Mesenchymal stem cell (in vitro differentiated cells and primary cell): ENCODE data around the gene SARS1.

Source experiments
- DNase-seq: peaks from one replicate; pipeline ENCODE4 v3.0.0-alpha.2; 2013
- H2AFZ ChIP-seq: one replicate; pipeline ENCODE4 v1.6.1; 2013; ENCODE audit warnings: low read depth, mild to moderate bottlenecking, control low read depth, inconsistent platforms, low read length, moderate library complexity
- H2AK5ac ChIP-seq: 2 replicates; pipeline ENCODE4 v1.6.1; 2013; ENCODE audit warnings: low read length, moderate library complexity, mild to moderate bottlenecking, inconsistent platforms; ENCODE audit not compliant: severe bottlenecking
- H2BK120ac ChIP-seq: one replicate; pipeline ENCODE4 v1.6.1; 2013; ENCODE audit warnings: low read depth, mild to moderate bottlenecking, inconsistent platforms, low read length, moderate library complexity
- H2BK12ac ChIP-seq, 2 experiments: one replicate each; pipeline ENCODE4 v1.6.1; 2013; ENCODE audit warnings: inconsistent platforms in 2 of 2, low read length in 2 of 2, mild to moderate bottlenecking in 2 of 2, moderate library complexity in 2 of 2, control low read depth in 1 of 2
- H2BK15ac ChIP-seq: one replicate; pipeline ENCODE4 v1.6.1; 2013; ENCODE audit warnings: mild to moderate bottlenecking, low read depth, inconsistent platforms; ENCODE audit not compliant: poor library complexity, severe bottlenecking
- H2BK5ac ChIP-seq: 2 replicates; pipeline ENCODE4 v1.6.1; 2013; ENCODE audit warnings: low read depth, mild to moderate bottlenecking, low read length, control low read depth, inconsistent platforms; ENCODE audit not compliant: poor library complexity, severe bottlenecking
- H3K14ac ChIP-seq, 2 experiments: one replicate each; pipeline ENCODE4 v1.6.1; 2013; ENCODE audit warnings: inconsistent platforms in 2 of 2, low read length in 2 of 2, control low read depth in 1 of 2, mild to moderate bottlenecking in 1 of 2, moderate library complexity in 1 of 2
- H3K18ac ChIP-seq, 2 experiments: one replicate each; pipeline ENCODE4 v1.6.1; 2013; ENCODE audit warnings: inconsistent platforms in 2 of 2, low read length in 2 of 2, control low read depth in 1 of 2, low read depth in 1 of 2, mild to moderate bottlenecking in 1 of 2
- H3K23ac ChIP-seq, 2 experiments: one replicate each; pipeline ENCODE4 v1.6.1; 2013; ENCODE audit warnings: inconsistent platforms in 2 of 2, low read length in 2 of 2, mild to moderate bottlenecking in 2 of 2, moderate library complexity in 2 of 2, control low read depth in 1 of 2
- H3K27ac ChIP-seq: 2 replicates; pipeline ENCODE4 v1.5.1; 2013; ENCODE audit warnings: mild to moderate bottlenecking, moderate library complexity, low read length, control low read depth, inconsistent platforms; ENCODE audit not compliant: poor library complexity, severe bottlenecking
- H3K27me3 ChIP-seq, 2 experiments: 2 replicates each; pipeline versions ENCODE4 v1.6.1 to v1.7.0; 2013; ENCODE audit warnings: low read length in 2 of 2, mild to moderate bottlenecking in 2 of 2, moderate library complexity in 2 of 2, control low read depth in 1 of 2, inconsistent platforms in 1 of 2; ENCODE audit not compliant: control insufficient read depth in 1 of 2, insufficient read depth in 1 of 2
- H3K36me3 ChIP-seq, 2 experiments: 2 replicates each; pipeline versions ENCODE4 v1.6.1 to v1.7.0; 2013; ENCODE audit warnings: low read length in 2 of 2, control low read depth in 1 of 2, inconsistent platforms in 1 of 2, low read depth in 1 of 2, mild to moderate bottlenecking in 1 of 2; ENCODE audit not compliant: insufficient read depth in 2 of 2, control insufficient read depth in 1 of 2
- H3K4ac ChIP-seq, 2 experiments: one replicate each; pipeline ENCODE4 v1.6.1; 2013; ENCODE audit warnings: inconsistent platforms in 2 of 2, low read length in 2 of 2, mild to moderate bottlenecking in 2 of 2, moderate library complexity in 2 of 2, control low read depth in 1 of 2, low read depth in 1 of 2
- H3K4me1 ChIP-seq: 2 replicates; pipeline ENCODE4 v1.6.1; 2013; ENCODE audit warnings: low read depth, low read length, control low read depth; ENCODE audit not compliant: control insufficient read depth, insufficient read depth
- H3K4me2 ChIP-seq: 2 replicates; pipeline ENCODE4 v1.6.1; 2013; ENCODE audit warnings: low read length, mild to moderate bottlenecking, inconsistent platforms; ENCODE audit not compliant: poor library complexity, severe bottlenecking
- H3K4me3 ChIP-seq, 2 experiments: 2 replicates each; pipeline versions ENCODE4 v1.5.1 to v1.7.0; 2013; ENCODE audit warnings: low read length in 2 of 2, mild to moderate bottlenecking in 2 of 2, control low read depth in 1 of 2, low read depth in 1 of 2; ENCODE audit not compliant: insufficient read depth in 1 of 2
- H3K79me1 ChIP-seq: replicated peaks from 2 replicates; pipeline ENCODE4 v1.6.1; 2013; ENCODE audit warnings: mild to moderate bottlenecking, control low read depth, low read length, inconsistent platforms; ENCODE audit not compliant: poor library complexity, severe bottlenecking
- H3K9ac ChIP-seq: 2 replicates; pipeline ENCODE4 v1.7.0; 2013; ENCODE audit warnings: mild to moderate bottlenecking, low read length, moderate library complexity
- H3K9me3 ChIP-seq: 2 replicates; pipeline ENCODE4 v1.7.0; 2013; ENCODE audit warnings: mild to moderate bottlenecking, low read length; ENCODE audit not compliant: control insufficient read depth
- H4K8ac ChIP-seq: one replicate; pipeline ENCODE4 v1.6.1; 2013; ENCODE audit warnings: inconsistent platforms, mild to moderate bottlenecking, low read length, moderate library complexity
- H4K91ac ChIP-seq: one replicate; pipeline ENCODE4 v1.6.1; 2013; ENCODE audit warnings: mild to moderate bottlenecking, low read length, inconsistent platforms
- WGBS: methylation state at CpG from one replicate; pipeline ENCODE4 v1.1.7; 2013; ENCODE audit warnings: mixed read lengths; 5-methylcytosine and 5-hydroxymethylcytosine counted together

Gene SARS1

DNA sequence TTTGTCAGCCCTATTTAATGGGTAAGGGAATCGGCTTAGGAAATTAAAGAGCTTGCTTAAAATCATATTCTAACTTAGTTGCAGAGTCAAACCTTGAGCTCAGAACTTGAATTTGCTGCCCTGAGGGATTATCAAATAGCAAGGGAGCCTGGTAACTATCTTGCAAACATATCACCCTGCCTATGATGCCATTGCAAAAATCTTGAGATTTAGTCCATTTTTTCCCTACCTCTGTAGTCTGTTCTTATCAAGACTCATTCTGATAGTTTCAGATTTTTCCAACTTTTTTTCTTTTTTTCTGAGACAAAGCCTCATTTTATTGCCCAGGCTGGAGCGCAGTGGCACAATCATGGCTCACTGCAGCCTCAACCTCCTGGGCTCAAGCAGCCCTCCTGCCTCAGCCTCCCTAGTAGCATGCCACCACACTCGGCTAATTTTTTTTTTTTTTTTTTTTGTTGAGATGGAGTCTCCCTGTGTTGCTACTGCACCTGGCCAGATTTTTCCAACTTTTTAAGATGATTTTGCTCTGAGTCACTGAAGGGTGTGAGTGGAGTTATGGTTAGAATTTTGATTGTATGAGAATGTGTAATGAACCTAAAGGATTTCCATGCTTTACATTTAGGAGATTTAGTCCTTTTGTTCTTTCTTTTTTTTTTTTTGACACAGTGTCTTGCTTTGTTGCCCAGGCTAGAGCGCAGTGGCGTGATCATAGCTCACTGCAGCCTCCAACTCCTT lies 12.2 kb downstream of the SARS1 start:
- Histone ChIP-seq H3K27ac (no peak overlapping the region), H3K36me3 (peaks cover 18 to 76% of the 10 kb centered on the region in 2 experiments), H3K4me1 (peaks cover 9% of the 10 kb centered on the region), H3K4ac (no peak overlapping the region), H3K4me3 (no peak overlapping the region), H4K91ac (no peak overlapping the region), H3K9me3 (no peaks in the 10 kb centered on the region), H2AFZ (no peak overlapping the region), H3K23ac (no peak overlapping the region), H2BK12ac (no peak overlapping the region), H2BK15ac (no peak overlapping the region), H2AK5ac (no peak overlapping the region), H3K27me3 (no peaks in the 10 kb centered on the region), H3K18ac (no peak overlapping the region), H3K14ac (no peak overlapping the region), H3K79me1 (peaks cover 21% of the 10 kb centered on the region), H3K9ac (no peak overlapping the region), H3K4me2 (no peak overlapping the region), H2BK5ac (no peak overlapping the region), H4K8ac (no peak overlapping the region), H2BK120ac (no peak overlapping the region)
- 98% methylated on average over 4 of the region's 5 CpGs for WGBS
- no peak for DNase-seq

DNA sequence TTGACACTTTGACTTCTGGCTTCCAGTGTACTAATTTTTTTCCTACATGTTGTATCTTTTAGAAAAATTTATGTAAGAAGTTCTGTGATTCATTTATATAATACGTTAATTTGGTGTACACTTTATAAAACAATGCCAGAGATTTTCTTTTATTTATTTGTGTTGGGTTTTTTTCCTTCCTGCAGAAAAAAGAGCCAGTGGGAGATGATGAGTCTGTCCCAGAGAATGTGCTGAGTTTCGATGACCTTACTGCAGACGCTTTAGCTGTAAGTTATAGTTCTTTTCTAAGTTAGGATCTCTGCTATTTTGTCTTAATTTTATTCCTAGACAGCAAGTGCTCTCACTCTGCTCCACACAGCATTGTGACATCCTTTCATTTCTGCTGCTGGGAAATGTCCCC lies 14.4 kb downstream of the SARS1 start:
- no peak overlapping the region for H3K27ac ChIP-seq
- no peak overlapping the region for H3K4me3 ChIP-seq
- H3K9ac ChIP-seq, result no peak overlapping the region
- H4K8ac ChIP-seq, result no peak overlapping the region
- H3K23ac ChIP-seq, result no peak overlapping the region
- no peaks in the 10 kb centered on the region for H3K9me3 ChIP-seq
- no peak overlapping the region for H3K4ac ChIP-seq
- no peaks in the 10 kb centered on the region for H3K27me3 ChIP-seq
- peaks cover 9% of the 10 kb centered on the region for H3K4me1 ChIP-seq
- no peak overlapping the region for H2BK12ac ChIP-seq
- H2AFZ ChIP-seq, result no peak overlapping the region
- H2BK15ac ChIP-seq, result no peak overlapping the region
- H2BK120ac ChIP-seq, result no peak overlapping the region
- H2BK5ac ChIP-seq, result no peak overlapping the region
- no peak overlapping the region for H3K18ac ChIP-seq
- peaks cover 21% of the 10 kb centered on the region for H3K79me1 ChIP-seq
- no peak overlapping the region for H2AK5ac ChIP-seq
- H4K91ac ChIP-seq, result no peak overlapping the region
- H3K4me2 ChIP-seq, result no peak overlapping the region
- peaks cover 29 to 84% of the 10 kb centered on the region in 2 experiments for H3K36me3 ChIP-seq
- DNase-seq, result no peak
- 80% methylated on average over 1 of the region's 3 CpGs for WGBS
- no peak overlapping the region for H3K14ac ChIP-seq

- Histone ChIP-seq H3K4ac (no peak overlapping the region), H3K79me1 (peaks cover 21% of the 10 kb centered on the region), H2AFZ (no peak overlapping the region), H3K9me3 (no peaks in the 10 kb centered on the region), H3K9ac (no peak overlapping the region), H2BK5ac (no peak overlapping the region), H3K4me2 (no peak overlapping the region), H3K14ac (no peak overlapping the region), H2AK5ac (no peak overlapping the region), H2BK15ac (no peak overlapping the region), H3K23ac (peak overlapping the region in 1 of 2 experiments; percentile 41), H3K36me3 (peaks cover 34 to 79% of the 10 kb centered on the region in 2 experiments), H2BK120ac (no peak overlapping the region), H3K18ac (no peak overlapping the region), H3K27me3 (no peaks in the 10 kb centered on the region), H3K27ac (no peak overlapping the region), H3K4me1 (peaks cover 9% of the 10 kb centered on the region), H4K91ac (no peak overlapping the region), H2BK12ac (no peak overlapping the region), H3K4me3 (no peak overlapping the region), H4K8ac (no peak overlapping the region)
- WGBS, result 72% methylated on average over 12 of the region's 13 CpGs
- DNase-seq, result no peak
Observed at GRCh38 chr1:109229531-109230127, 15.9 kb downstream of the SARS1 start.

DNA sequence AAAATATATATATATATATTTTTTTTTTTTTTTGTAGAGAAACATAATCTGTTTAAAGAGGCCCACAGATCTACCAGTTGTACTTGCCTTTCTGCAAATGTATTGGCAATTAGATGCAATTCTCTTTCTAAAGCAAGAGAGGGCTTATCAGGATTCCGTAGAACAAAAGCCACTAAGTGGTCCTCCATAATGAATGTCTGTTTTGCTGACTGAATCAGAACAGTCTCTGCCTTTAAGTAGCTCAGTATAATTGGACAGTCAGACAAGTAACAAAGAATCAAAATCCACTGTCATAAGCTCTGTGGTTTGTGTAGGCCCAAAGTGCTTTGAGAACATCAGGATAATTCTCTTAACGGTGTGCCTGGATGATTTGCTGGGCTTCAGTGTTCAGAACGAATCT lies 17.3 kb downstream of the SARS1 start:
- Histone ChIP-seq H4K91ac (no peak overlapping the region), H4K8ac (no peak overlapping the region), H3K27ac (no peak overlapping the region), H3K36me3 (peaks cover 45 to 83% of the 10 kb centered on the region in 2 experiments), H2BK15ac (no peak overlapping the region), H3K18ac (no peak overlapping the region), H2BK12ac (no peak overlapping the region), H3K79me1 (peaks cover 19% of the 10 kb centered on the region), H3K4me2 (no peak overlapping the region), H3K27me3 (no peaks in the 10 kb centered on the region), H3K9ac (no peak overlapping the region), H2BK120ac (no peak overlapping the region), H3K4ac (no peak overlapping the region), H3K4me1 (peaks cover 7% of the 10 kb centered on the region), H2BK5ac (no peak overlapping the region), H2AK5ac (no peak overlapping the region), H3K14ac (no peak overlapping the region), H3K9me3 (no peaks in the 10 kb centered on the region), H3K23ac (no peak overlapping the region), H3K4me3 (no peak overlapping the region), H2AFZ (no peak overlapping the region)
- 95% methylated on average over 3 of the region's 3 CpGs for WGBS
- no peak for DNase-seq
